ENCODE measurements around the gene USP3.

DNA sequence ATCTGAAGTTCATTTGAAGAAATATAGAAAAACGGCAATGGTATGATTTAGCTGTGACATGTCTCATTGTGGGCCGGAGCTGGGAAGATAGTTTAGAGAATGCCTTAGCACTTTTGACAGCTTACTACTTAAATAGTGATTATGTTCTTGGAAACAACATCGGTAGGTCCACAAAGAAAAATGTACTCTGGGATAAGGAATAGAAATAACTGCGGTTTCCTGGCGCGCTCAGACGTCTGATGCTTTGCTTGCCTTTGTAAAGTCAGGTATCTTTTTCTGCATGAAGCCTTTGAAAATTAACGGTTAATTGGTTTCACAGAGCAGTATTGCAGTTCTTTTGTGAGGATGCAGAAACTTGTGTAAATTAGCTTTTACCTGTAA lies 1.4 kb downstream of the USP3 start:
- TF ChIP-seq, protein P1, sequence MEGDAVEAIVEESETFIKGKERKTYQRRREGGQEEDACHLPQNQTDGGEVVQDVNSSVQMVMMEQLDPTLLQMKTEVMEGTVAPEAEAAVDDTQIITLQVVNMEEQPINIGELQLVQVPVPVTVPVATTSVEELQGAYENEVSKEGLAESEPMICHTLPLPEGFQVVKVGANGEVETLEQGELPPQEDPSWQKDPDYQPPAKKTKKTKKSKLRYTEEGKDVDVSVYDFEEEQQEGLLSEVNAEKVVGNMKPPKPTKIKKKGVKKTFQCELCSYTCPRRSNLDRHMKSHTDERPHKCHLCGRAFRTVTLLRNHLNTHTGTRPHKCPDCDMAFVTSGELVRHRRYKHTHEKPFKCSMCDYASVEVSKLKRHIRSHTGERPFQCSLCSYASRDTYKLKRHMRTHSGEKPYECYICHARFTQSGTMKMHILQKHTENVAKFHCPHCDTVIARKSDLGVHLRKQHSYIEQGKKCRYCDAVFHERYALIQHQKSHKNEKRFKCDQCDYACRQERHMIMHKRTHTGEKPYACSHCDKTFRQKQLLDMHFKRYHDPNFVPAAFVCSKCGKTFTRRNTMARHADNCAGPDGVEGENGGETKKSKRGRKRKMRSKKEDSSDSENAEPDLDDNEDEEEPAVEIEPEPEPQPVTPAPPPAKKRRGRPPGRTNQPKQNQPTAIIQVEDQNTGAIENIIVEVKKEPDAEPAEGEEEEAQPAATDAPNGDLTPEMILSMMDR (IDR thresholded peaks at IDR 0.05 in 4 of 5, conservative IDR thresholded peaks at IDR 0.05 in 1 of 5): no peak
- TF ChIP-seq POLR2A (IDR thresholded peaks at IDR 0.05): no peak

Measured in gastrocnemius medialis (tissue), 4 donors.